ENCODE measurements around the gene PTAFR. TPM values are rescaled to one million over a fixed set of nuclear protein-coding genes. Genes with fewer than 3 reads are reported as not detected.

Gene PTAFR
- total and polyA plus RNA-seq, 2 of the 8 experiments (the other 6 are each of a cell fraction or from before 2014, with no cell fraction given), result 1.2 to 4.9 TPM

DNA sequence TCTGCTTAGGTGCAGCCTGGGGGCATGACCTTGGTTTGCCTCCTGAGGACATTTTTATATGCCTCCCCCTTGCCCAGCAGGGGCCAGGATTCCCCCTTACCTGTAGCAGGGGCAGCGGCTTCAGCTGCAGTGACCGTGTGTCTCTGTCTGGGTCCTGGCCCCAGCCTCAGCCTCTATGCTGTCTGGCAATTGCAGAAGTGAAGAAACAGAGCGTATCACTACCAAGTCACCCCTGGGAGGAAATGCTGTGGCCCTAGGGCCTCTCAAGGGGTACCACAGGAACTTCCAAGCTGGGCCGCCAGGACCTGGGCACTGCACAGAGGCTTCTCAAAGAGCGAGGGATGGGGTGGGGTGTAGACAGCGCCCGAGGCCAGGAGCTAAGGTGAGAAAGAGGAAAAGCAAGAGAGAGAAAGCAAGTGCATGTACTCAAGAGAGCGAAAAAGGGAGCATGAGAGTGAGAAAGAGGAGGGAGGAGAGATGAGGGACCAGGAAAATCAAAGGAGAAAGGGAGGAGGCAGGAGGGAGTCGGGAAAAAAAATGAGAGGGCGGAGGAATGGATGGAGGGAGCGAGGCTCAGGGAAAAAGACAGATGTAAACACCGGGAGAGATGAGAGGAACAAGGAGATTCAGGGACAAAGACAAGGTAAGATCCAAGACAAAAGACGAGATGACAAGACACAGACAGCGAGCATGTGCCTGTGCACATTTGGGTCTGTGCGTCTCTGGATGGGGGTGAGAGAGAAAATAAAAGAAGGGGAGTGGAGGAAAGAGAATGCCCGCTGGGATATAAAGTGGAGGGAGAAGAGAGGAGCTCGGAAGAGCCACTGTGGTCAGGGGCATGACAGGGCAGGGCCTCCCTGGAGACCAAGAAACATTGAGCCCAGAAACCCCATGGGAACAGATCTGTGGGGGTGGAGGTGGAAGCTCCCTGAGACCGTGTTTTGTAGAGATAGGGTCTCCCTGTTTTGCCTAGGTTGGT is at the start of gene PTAFR (continued):
- TF ChIP-seq POLR2AphosphoS5 (IDR thresholded peaks at IDR 0.05; ENCODE audit: low read depth, low read length), result no peak
- no peak for TF ChIP-seq PHF8 (conservative IDR thresholded peaks at IDR 0.05; ENCODE audit: low read depth, low read length)
- no peak for TF ChIP-seq CHD1 (IDR thresholded peaks at IDR 0.05; ENCODE audit: low read depth, low read length)
- no peak for TF ChIP-seq SIN3A (conservative IDR thresholded peaks at IDR 0.05 in 1 of 2, IDR thresholded peaks at IDR 0.05 in 1 of 2; ENCODE audit: low read depth in 1 of 2, low read length in 2 of 2)
